ENCODE results near the gene ETNK2. TPM values are rescaled to one million over a fixed set of nuclear protein-coding genes. Genes with fewer than 3 reads are reported as not detected.

ETNK2 gene
- total and polyA plus RNA-seq, 2 of the 13 experiments (the other 11 are each of a cell fraction or from before 2014, with no cell fraction given), result 15.5 to 42.8 TPM

GRCh38 chr1:204127597-204128242 is 24.1 kb downstream of the ETNK2 start (continued):
- TF ChIP-seq USF2 (IDR thresholded peaks at IDR 0.05; ENCODE audit: low read depth, low read length) (no peak), USF2 (CRISPR knock-in tag; IDR thresholded peaks at IDR 0.05; ENCODE audit: borderline replicate concordance) (no peak), ZNF33B (CRISPR knock-in tag; IDR thresholded peaks at IDR 0.05) (no peak), ZNF646 (CRISPR knock-in tag; IDR thresholded peaks at IDR 0.05) (no peak), ZNF704 (CRISPR knock-in tag; IDR thresholded peaks at IDR 0.05; ENCODE audit: borderline replicate concordance) (no peak), GATAD1 (CRISPR knock-in tag; IDR thresholded peaks at IDR 0.05) (0 out of 2 replicates have a peak, but pooled peaks have one; percentile 19), SNRNP70 (IDR thresholded peaks at IDR 0.05; ENCODE audit: low read depth, low read length) (no peak), MED8 (CRISPR knock-in tag; IDR thresholded peaks at IDR 0.05; ENCODE audit: insufficient replicate concordance) (no peak), ETV5 (CRISPR knock-in tag; IDR thresholded peaks at IDR 0.05; ENCODE audit: borderline replicate concordance) (no peak), ZNF263 (CRISPR knock-in tag; IDR thresholded peaks at IDR 0.05) (peak; percentile 89), ISX (CRISPR knock-in tag; conservative IDR thresholded peaks at IDR 0.05) (no peak), ZNF720 (CRISPR knock-in tag; IDR thresholded peaks at IDR 0.05) (no peak), ZNF546 (CRISPR knock-in tag; conservative IDR thresholded peaks at IDR 0.05) (no peak), ZNF354B (CRISPR knock-in tag; IDR thresholded peaks at IDR 0.05) (no peak), NRL (CRISPR knock-in tag; IDR thresholded peaks at IDR 0.05; ENCODE audit: borderline replicate concordance) (no peak), DZIP1 (CRISPR knock-in tag; IDR thresholded peaks at IDR 0.05) (no peak)
